ENCODE results near the gene ZNF664.
A peak's percentile ranks its signal among the peaks of the same experiment; 100 is the strongest.

ZNF664 gene

GRCh38 chr12:124030008-124030407 lies 57.0 kb downstream of the ZNF664 start:
- no peak for DNase-seq
- TF ChIP-seq CTCF (IDR thresholded peaks at IDR 0.05) = no peak
- no peak overlapping the region for H3K4me3 ChIP-seq
- H3K4me1 ChIP-seq = peaks cover 0 to 42% (median 32%) of the 10 kb centered on the region in 4 donors
- H3K36me3 ChIP-seq = no peaks in the 10 kb centered on the region
- no peaks in the 10 kb centered on the region for H3K9me3 ChIP-seq
- peak overlapping the region in 1 of 2 donors; percentile 4 for H3K27ac ChIP-seq
- intact Hi-C loops (cut with DNase I; ENCODE audit: low total_unique reads) = no loop called here
- no peaks in the 10 kb centered on the region for H3K27me3 ChIP-seq

- no peak for TF ChIP-seq CTCF (IDR thresholded peaks at IDR 0.05)
- no peak overlapping the region for H3K4me3 ChIP-seq
- H3K4me1 ChIP-seq = peaks cover 0 to 39% (median 31%) of the 10 kb centered on the region in 4 donors
- H3K27ac ChIP-seq = peak overlapping the region in 1 of 2 donors; percentile 4
- no peaks in the 10 kb centered on the region for H3K27me3 ChIP-seq
- DNase-seq = peak in 1 of 2 donors; percentile 27
- no peaks in the 10 kb centered on the region for H3K36me3 ChIP-seq
- H3K9me3 ChIP-seq = no peaks in the 10 kb centered on the region
- intact Hi-C loops (cut with DNase I; ENCODE audit: low total_unique reads) = no loop called here
Measured at GRCh38 chr12:124030510-124030909, 57.5 kb downstream of the ZNF664 start.

GRCh38 chr12:124031058-124031457 lies 58.0 kb downstream of the ZNF664 start:
- Histone ChIP-seq H3K36me3 (no peaks in the 10 kb centered on the region), H3K27ac (no peak overlapping the region), H3K27me3 (no peaks in the 10 kb centered on the region), H3K4me3 (no peak overlapping the region), H3K4me1 (peaks cover 0 to 39% (median 28%) of the 10 kb centered on the region in 4 donors), H3K9me3 (no peaks in the 10 kb centered on the region)
- DNase-seq = no peak
- intact Hi-C loops (cut with DNase I; ENCODE audit: low total_unique reads) = no loop called here
- no peak for TF ChIP-seq CTCF (IDR thresholded peaks at IDR 0.05)

GRCh38 chr12:124032265-124032886 lies 59.4 kb downstream of the ZNF664 start:
- H3K27me3 ChIP-seq = no peaks in the 10 kb centered on the region
- peaks cover 0 to 30% (median 17%) of the 10 kb centered on the region in 4 donors for H3K4me1 ChIP-seq
- H3K9me3 ChIP-seq = no peaks in the 10 kb centered on the region
- no peak overlapping the region for H3K4me3 ChIP-seq
- no peak overlapping the region for H3K27ac ChIP-seq
- intact Hi-C loops (cut with DNase I; ENCODE audit: low total_unique reads) = no loop called here
- peak in 1 of 2 donors; percentile 34 for DNase-seq
- peak; percentile 70 to 81 for TF ChIP-seq CTCF (IDR thresholded peaks at IDR 0.05)
- no peaks in the 10 kb centered on the region for H3K36me3 ChIP-seq

GRCh38 chr12:124033859-124034258 lies 60.8 kb downstream of the ZNF664 start:
- intact Hi-C loops (cut with DNase I; ENCODE audit: low total_unique reads) = loop anchor here (2.0 kb wide), 1 partner anchor 287 kb away; no protein-coding TSS in a partner anchor
- Histone ChIP-seq H3K36me3 (no peaks in the 10 kb centered on the region), H3K27me3 (no peaks in the 10 kb centered on the region), H3K9me3 (no peaks in the 10 kb centered on the region), H3K27ac (no peak overlapping the region), H3K4me1 (peaks cover 0 to 16% (median 4%) of the 10 kb centered on the region in 4 donors), H3K4me3 (no peak overlapping the region)
- no peak for DNase-seq
- no peak for TF ChIP-seq CTCF (IDR thresholded peaks at IDR 0.05)

Data from tibial artery (tissue), 4 donors.